Body of pancreas (tissue), 4 donors: ENCODE measurements around the gene SIK2.

Experiments used
- POLR2A ChIP-seq, 3 donors: fragments of 450-650 bp; IDR thresholded peaks; one replicate each; pipeline ENCODE4 v1.6.1; 2016; ENCODE audit warnings: antibody characterized with exemption in 3 of 3, mild to moderate bottlenecking in 2 of 3
- TF ChIP-seq, protein P1 (sequence below), 7 experiments: fragments of 450-650 bp in 4 of 7; fragments of 200-600 bp in 3 of 7; sonication (generic) in 3 of 7; IDR thresholded peaks; one replicate each; pipeline ENCODE4 v1.5.1; 2016 to 2019; ENCODE audit warnings: antibody characterized with exemption in 7 of 7

DNA sequence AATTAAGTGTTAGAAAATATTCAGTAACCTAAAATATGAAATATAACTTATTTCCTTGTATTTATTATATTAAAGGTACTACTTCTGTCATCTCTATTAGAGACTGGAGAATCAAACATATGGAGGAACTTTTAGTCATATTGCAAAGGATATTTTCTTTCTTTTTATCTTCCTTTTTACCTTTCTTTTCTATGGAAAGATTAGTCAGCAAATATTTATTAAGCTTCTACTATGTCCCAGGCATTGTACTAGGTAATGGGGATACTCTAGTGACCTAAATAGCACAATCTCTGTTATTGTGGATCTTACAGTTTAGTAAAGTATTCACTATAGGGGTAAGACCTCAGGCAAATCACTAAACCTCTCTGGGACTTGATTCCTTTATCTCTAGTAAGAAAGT is 18.3 kb downstream of the SIK2 start:
- TF ChIP-seq, protein P1, sequence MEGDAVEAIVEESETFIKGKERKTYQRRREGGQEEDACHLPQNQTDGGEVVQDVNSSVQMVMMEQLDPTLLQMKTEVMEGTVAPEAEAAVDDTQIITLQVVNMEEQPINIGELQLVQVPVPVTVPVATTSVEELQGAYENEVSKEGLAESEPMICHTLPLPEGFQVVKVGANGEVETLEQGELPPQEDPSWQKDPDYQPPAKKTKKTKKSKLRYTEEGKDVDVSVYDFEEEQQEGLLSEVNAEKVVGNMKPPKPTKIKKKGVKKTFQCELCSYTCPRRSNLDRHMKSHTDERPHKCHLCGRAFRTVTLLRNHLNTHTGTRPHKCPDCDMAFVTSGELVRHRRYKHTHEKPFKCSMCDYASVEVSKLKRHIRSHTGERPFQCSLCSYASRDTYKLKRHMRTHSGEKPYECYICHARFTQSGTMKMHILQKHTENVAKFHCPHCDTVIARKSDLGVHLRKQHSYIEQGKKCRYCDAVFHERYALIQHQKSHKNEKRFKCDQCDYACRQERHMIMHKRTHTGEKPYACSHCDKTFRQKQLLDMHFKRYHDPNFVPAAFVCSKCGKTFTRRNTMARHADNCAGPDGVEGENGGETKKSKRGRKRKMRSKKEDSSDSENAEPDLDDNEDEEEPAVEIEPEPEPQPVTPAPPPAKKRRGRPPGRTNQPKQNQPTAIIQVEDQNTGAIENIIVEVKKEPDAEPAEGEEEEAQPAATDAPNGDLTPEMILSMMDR (IDR thresholded peaks at IDR 0.05): no peak
- no peak for TF ChIP-seq POLR2A (IDR thresholded peaks at IDR 0.05)
